Activated T-cell treated with anti-CD3 and anti-CD28 coated beads, Interleukin-2, amount 50 U/mL, for 4 hours (primary cell): ENCODE measurements around the gene DNAJC12. TPM values are rescaled to one million over a fixed set of nuclear protein-coding genes. Genes with fewer than 3 reads are reported as not detected.
A peak's percentile ranks its signal among the peaks of the same experiment; 100 is the strongest.
"Not testable (repeated sequence)": the region's sequence is repeated elsewhere in the genome, so short reads cannot be mapped to it uniquely, and the experiment has no call there.

Experiments used
- ATAC-seq, 2 donors: fragments of 200-7000 bp; cut with Tn5 transposase; one replicate each; pipeline ENCODE4 v1.10.0; 2021
- DNase-seq: peaks from one replicate; pipeline ENCODE4 v3.0.0-alpha.2; 2020
- H3K27me3 Mint-ChIP-seq: one replicate; pipeline ENCODE4 v1.8.0; 2021; ENCODE audit warnings: low read depth, mixed read lengths
- H3K36me3 Mint-ChIP-seq: one replicate; pipeline ENCODE4 v1.8.0; 2022; ENCODE audit warnings: mixed read lengths; ENCODE audit not compliant: insufficient read depth
- H3K4me1 Mint-ChIP-seq: one replicate; pipeline ENCODE4 v1.8.0; 2021; ENCODE audit warnings: low read depth, mixed read lengths
- H3K4me3 Mint-ChIP-seq: one replicate; pipeline ENCODE4 v1.8.0; 2021; ENCODE audit warnings: mild to moderate bottlenecking, moderate library complexity, mixed read lengths
- H3K9me3 Mint-ChIP-seq: one replicate; pipeline ENCODE4 v1.8.0; 2021; ENCODE audit warnings: mixed read lengths
- total RNA-seq, 3 donors: library from RNA; stranded (reverse); gene quantifications; one replicate each; pipeline ENCODE4 v1.2.1, GENCODE V29; 2021

The DNAJC12 gene
- total RNA-seq = under 1 TPM; 0.28 to 0.92 (median 0.84) TPM

- Mint-ChIP-seq H3K36me3 (no peaks in the 10 kb centered on the region), H3K4me1 (peaks cover 3% of the 10 kb centered on the region), H3K4me3 (peak within 1 kb of the TSS; percentile 2), H3K27me3 (no peaks in the 10 kb centered on the region), H3K9me3 (peaks cover 5% of the 10 kb centered on the region)
- ATAC-seq (peak; percentile 75 to 85), DNase-seq (no peak)
These were observed at the start of gene DNAJC12 for GRCh38 chr10:67837541-67838314. DNAJC12 (minus strand) TSS chr10:67838188; CDS start chr10:67838011, 177 bp downstream.

GRCh38 chr10:67884842-67885670 is 47.1 kb upstream of the DNAJC12 start:
- DNase-seq (peak; percentile 64), ATAC-seq (peak; percentile 85 to 88)
- Mint-ChIP-seq H3K36me3 (peaks cover 18% of the 10 kb centered on the region), H3K4me3 (peak overlapping the region; percentile 94), H3K4me1 (peaks cover 33% of the 10 kb centered on the region), H3K9me3 (no peaks in the 10 kb centered on the region), H3K27me3 (no peaks in the 10 kb centered on the region)

GRCh38 chr10:67884313-67884841 is 46.4 kb upstream of the DNAJC12 start, which contains the start of gene SIRT1:
SIRT1 (plus strand) TSS chr10:67884656; CDS start chr10:67884722, 66 bp downstream.
- Mint-ChIP-seq H3K36me3 (peaks cover 14% of the 10 kb centered on the region), H3K9me3 (no peaks in the 10 kb centered on the region), H3K4me3 (peak within 1 kb of the TSS; percentile 94), H3K27me3 (no peaks in the 10 kb centered on the region), H3K4me1 (peaks cover 29% of the 10 kb centered on the region)
- DNase-seq = peak; percentile 96
- peak; percentile 77 to 80 for ATAC-seq

- H3K4me3 Mint-ChIP-seq = peak overlapping the region; percentile 88
- no peaks in the 10 kb centered on the region for H3K9me3 Mint-ChIP-seq
- ATAC-seq (peak in 1 of 2 donors; percentile 2), DNase-seq (no peak)
- H3K27me3 Mint-ChIP-seq = no peaks in the 10 kb centered on the region
- peaks cover 10% of the 10 kb centered on the region for H3K36me3 Mint-ChIP-seq
- H3K4me1 Mint-ChIP-seq = peaks cover 24% of the 10 kb centered on the region
These were observed 45.8 kb upstream of the DNAJC12 start for GRCh38 chr10:67883710-67884312.

GRCh38 chr10:67878133-67878532 is 40.1 kb upstream of the DNAJC12 start:
- H3K36me3 Mint-ChIP-seq = no peaks in the 10 kb centered on the region
- no peaks in the 10 kb centered on the region for H3K4me1 Mint-ChIP-seq
- no peak for ATAC-seq
- no peaks in the 10 kb centered on the region for H3K27me3 Mint-ChIP-seq
- H3K9me3 Mint-ChIP-seq = no peaks in the 10 kb centered on the region
- H3K4me3 Mint-ChIP-seq = no peak overlapping the region
- no peak for DNase-seq

- DNase-seq, ATAC-seq, H3K9me3 Mint-ChIP-seq, H3K36me3 Mint-ChIP-seq, H3K27me3 Mint-ChIP-seq, H3K4me3 Mint-ChIP-seq, H3K4me1 Mint-ChIP-seq: not testable (repeated sequence)
These were observed 39.4 kb upstream of the DNAJC12 start for GRCh38 chr10:67877421-67877820.

GRCh38 chr10:67875340-67876238 is 37.6 kb upstream of the DNAJC12 start:
- Mint-ChIP-seq H3K36me3 (no peaks in the 10 kb centered on the region), H3K9me3 (no peaks in the 10 kb centered on the region), H3K4me1 (no peaks in the 10 kb centered on the region), H3K4me3 (no peak overlapping the region), H3K27me3 (no peaks in the 10 kb centered on the region)
- no peak for DNase-seq
- no peak for ATAC-seq

GRCh38 chr10:67869996-67870395 is 32.0 kb upstream of the DNAJC12 start:
- H3K27me3 Mint-ChIP-seq = no peaks in the 10 kb centered on the region
- no peak for DNase-seq
- no peaks in the 10 kb centered on the region for H3K36me3 Mint-ChIP-seq
- ATAC-seq = no peak
- H3K4me3 Mint-ChIP-seq = no peak overlapping the region
- H3K9me3 Mint-ChIP-seq = no peaks in the 10 kb centered on the region
- no peaks in the 10 kb centered on the region for H3K4me1 Mint-ChIP-seq

- Mint-ChIP-seq H3K4me3 (no peak overlapping the region), H3K36me3 (no peaks in the 10 kb centered on the region), H3K9me3 (no peaks in the 10 kb centered on the region), H3K27me3 (no peaks in the 10 kb centered on the region), H3K4me1 (no peaks in the 10 kb centered on the region)
- no peak for DNase-seq
- no peak for ATAC-seq
These were observed 30.1 kb upstream of the DNAJC12 start for GRCh38 chr10:67868132-67868531.

GRCh38 chr10:67864607-67865371 is 26.8 kb upstream of the DNAJC12 start:
- Mint-ChIP-seq H3K36me3 (no peaks in the 10 kb centered on the region), H3K27me3 (no peaks in the 10 kb centered on the region), H3K9me3 (no peaks in the 10 kb centered on the region), H3K4me1 (no peaks in the 10 kb centered on the region), H3K4me3 (no peak overlapping the region)
- DNase-seq (no peak), ATAC-seq (no peak)

- Mint-ChIP-seq H3K27me3 (no peaks in the 10 kb centered on the region), H3K4me1 (no peaks in the 10 kb centered on the region), H3K36me3 (no peaks in the 10 kb centered on the region), H3K9me3 (no peaks in the 10 kb centered on the region), H3K4me3 (no peak overlapping the region)
- DNase-seq = no peak
- ATAC-seq = no peak
These were observed 25.1 kb upstream of the DNAJC12 start for GRCh38 chr10:67863094-67863493.

- no peaks in the 10 kb centered on the region for H3K27me3 Mint-ChIP-seq
- no peaks in the 10 kb centered on the region for H3K36me3 Mint-ChIP-seq
- no peak for DNase-seq
- no peak overlapping the region for H3K4me3 Mint-ChIP-seq
- H3K4me1 Mint-ChIP-seq = no peaks in the 10 kb centered on the region
- no peaks in the 10 kb centered on the region for H3K9me3 Mint-ChIP-seq
- no peak for ATAC-seq
These were observed 23.9 kb upstream of the DNAJC12 start for GRCh38 chr10:67861750-67862432.
